GM13977 (cell line): ENCODE results near the gene STX2.
"Not testable (repeated sequence)": the region's sequence is repeated elsewhere in the genome, so short reads cannot be mapped to it uniquely, and the experiment has no call there.

Experiments used
- DNase-seq: peaks from one replicate; pipeline ENCODE4 v3.0.0; 2012; ENCODE audit warnings: low spot score
- in situ Hi-C: fragments of 300-500 bp; cut with MboI; formaldehyde crosslinking; loops from one replicate; pipeline ENCODE4 v1.12.0; 2022; ENCODE audit warnings: low sequenced_read_pairs, low pct_unique_long_range_greater_than_20kb, mixed read lengths, inconsistent platforms; ENCODE audit not compliant: unreplicated experiment
- TF ChIP-seq, protein P1 (sequence below): IDR thresholded peaks from 2 replicates; pipeline ENCODE4 v1.5.1; 2012; ENCODE audit warnings: mild to moderate bottlenecking, control low read depth; ENCODE audit not compliant: insufficient read depth; ENCODE audit errors: extremely low read depth, missing control alignments

Gene STX2

DNA sequence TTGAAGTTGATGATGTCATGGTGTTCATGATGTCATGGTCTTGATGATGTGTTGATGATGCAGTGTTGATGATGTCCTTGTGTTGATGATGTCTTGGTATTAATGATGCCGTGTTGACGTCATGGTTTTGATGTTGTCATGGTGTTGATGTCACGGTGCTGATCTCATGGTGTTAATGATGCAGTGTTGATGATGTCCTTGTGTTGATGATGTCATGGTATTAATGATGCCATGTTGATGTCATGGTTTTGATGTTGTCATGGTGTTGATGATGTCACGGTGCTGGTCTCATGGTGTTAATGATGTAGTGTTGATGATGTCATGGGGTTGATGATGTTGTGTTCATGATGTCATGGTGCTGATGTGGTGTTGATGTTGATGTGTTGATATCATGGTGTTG, 75.0 kb downstream of the STX2 start:
- no peak for DNase-seq
- TF ChIP-seq, protein P1, sequence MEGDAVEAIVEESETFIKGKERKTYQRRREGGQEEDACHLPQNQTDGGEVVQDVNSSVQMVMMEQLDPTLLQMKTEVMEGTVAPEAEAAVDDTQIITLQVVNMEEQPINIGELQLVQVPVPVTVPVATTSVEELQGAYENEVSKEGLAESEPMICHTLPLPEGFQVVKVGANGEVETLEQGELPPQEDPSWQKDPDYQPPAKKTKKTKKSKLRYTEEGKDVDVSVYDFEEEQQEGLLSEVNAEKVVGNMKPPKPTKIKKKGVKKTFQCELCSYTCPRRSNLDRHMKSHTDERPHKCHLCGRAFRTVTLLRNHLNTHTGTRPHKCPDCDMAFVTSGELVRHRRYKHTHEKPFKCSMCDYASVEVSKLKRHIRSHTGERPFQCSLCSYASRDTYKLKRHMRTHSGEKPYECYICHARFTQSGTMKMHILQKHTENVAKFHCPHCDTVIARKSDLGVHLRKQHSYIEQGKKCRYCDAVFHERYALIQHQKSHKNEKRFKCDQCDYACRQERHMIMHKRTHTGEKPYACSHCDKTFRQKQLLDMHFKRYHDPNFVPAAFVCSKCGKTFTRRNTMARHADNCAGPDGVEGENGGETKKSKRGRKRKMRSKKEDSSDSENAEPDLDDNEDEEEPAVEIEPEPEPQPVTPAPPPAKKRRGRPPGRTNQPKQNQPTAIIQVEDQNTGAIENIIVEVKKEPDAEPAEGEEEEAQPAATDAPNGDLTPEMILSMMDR: no peak
- in situ Hi-C loops: loop anchor here (25.0 kb wide), 1 partner anchor 727 kb away; no protein-coding TSS in a partner anchor

DNA sequence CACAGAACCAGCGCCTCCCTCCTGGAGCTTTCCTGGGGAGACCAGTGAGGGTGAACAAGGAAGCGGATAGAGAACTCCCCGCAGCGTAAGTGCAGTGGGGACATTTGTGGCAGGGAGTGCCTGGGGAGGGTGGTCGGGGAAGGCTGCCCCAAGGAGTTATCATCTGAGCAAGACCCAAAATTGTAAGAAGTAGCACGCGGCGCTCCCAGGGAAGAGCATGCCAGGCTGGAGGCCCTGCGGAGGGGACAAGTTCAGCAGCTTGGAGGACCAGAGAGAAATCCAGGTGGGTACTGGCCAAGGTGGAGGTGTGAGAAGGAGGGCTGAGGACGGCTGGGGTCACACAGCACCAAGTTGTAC, 76.8 kb downstream of the STX2 start:
- in situ Hi-C loops: loop anchor here (25.0 kb wide), 1 partner anchor 725 kb away; no protein-coding TSS in a partner anchor
- no peak for DNase-seq
- TF ChIP-seq, protein P1: no peak

GRCh38 chr12:130761537-130762318, 77.3 kb downstream of the STX2 start:
- TF ChIP-seq, protein P1: peak; percentile 72
- in situ Hi-C loops: loop anchor here (25.0 kb wide), 1 partner anchor 724 kb away; no protein-coding TSS in a partner anchor
- peak; percentile 77 for DNase-seq

DNA sequence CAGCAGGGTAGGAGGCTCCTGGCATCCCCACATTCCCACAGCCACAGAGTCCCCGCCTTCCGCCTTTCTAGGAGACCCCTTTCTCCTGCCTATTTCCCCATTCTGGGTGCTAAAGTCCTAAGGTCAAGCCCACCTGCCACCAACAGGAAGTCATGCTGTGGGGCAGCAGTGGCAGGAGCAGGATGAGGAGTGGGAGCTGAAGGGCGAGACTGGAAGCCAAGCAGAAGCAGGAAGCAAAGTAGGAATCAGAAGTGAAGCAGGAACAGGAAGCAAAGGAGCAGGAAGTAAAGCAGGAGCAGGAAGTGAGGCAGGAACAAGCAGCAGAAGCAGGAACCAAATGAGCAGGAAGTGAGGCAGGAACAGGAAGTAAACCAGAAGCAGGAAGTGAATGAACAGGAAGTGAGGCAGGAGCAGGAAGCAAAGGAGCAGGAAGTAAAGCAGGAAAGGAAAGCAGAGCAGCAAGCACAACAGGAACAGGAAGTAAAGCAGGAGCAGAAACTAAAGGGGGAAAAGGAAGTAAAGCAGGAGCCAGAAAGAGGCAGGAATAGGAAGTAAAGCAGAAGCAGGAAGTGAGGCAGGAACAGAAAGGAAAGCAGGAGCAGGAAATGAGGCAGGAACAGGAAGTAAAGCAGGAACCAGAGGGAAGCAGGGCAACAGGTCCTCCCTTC, 84.7 kb downstream of the STX2 start:
- in situ Hi-C loops: loop anchor here (25.0 kb wide), 1 partner anchor 717 kb away; no protein-coding TSS in a partner anchor
- DNase-seq: no peak
- TF ChIP-seq, protein P1: no peak

DNA sequence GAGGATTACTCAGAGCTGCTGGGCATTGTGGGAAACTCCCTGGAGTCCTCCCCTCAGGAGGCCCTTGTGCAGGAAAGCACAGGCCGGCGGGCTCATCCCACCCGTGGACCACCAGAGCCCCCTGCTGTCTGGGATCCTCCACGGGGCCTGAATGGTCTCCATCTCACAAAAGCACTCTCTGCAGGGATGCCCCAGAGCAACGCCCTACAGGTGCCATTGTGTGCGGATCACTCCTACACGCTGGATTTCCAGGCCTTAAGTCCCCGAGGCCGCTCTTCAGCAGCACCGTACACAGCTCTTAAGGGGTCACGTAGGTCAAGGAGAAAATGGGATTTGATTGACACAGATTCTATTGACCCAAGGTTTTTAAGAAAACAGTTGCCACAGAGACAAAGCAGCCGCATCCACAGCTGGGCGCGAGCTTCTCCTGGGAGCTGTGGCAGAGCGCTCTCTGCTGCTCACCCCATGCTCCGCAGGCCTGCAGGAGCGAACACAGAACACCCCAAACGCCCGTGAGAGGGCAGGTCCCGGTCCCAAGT, 86.3 kb downstream of the STX2 start:
- TF ChIP-seq, protein P1: no peak
- in situ Hi-C loops: loop anchor here (25.0 kb wide), 1 partner anchor 715 kb away; no protein-coding TSS in a partner anchor
- no peak for DNase-seq

GRCh38 chr12:130752037-130752436, 87.0 kb downstream of the STX2 start:
- in situ Hi-C loops: loop anchor here (25.0 kb wide), 1 partner anchor 715 kb away; no protein-coding TSS in a partner anchor
- not testable (repeated sequence) for DNase-seq
